ENCODE data around the gene L3MBTL4.
"Not testable (repeated sequence)": the region's sequence is repeated elsewhere in the genome, so short reads cannot be mapped to it uniquely, and the experiment has no call there.

Gene L3MBTL4

DNA sequence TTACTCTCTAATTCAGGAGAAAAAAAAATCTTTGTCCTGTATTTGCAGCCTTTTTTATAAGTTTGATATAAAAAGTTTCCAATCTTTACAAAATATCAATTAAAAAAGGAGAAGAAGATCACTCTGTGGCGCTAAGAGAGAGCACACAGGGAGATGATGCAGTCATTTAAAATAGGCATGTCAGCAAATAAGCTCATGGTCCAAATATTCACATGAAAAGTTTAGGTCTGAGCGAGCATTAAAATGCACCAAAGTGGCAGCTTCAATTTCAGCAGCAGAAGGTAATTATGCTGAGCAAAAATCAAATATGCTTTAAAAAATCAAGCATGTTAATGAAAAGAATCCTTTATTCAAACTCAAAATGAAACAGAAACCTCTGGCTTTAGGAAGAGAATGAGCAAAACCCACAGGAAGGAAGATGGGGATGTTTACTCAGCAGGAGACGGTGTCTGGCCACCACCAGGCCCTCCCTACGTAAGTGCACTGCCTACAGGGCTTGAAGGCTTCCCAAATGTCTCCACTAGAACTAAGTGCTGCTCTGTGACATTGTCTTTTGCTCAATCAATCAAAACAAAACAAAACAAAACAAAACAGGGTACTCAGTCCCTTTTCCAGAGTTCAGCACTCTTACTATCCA, 120.4 kb downstream of the L3MBTL4 start:
- DNase-seq, result no peak

DNA sequence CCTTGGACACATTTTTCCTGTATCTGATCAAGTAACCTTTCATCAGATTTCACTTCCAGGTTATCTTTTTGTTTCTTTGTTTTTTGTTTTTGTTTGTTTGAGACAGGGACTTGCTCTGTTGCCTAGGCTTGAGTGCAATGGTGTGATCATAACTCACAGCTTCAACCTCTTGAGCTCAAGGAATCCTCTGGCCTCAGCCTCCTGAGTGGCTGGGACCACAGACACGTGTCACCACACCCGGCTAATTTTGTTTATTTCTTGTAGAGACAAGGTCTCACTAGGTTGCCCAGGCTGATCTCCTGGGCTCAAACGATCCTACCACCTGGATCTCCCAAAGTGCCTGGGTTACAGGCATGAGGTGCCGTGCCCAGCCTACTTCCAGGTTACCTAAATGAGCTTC, 124.9 kb downstream of the L3MBTL4 start:
- DNase-seq, result no peak

DNA sequence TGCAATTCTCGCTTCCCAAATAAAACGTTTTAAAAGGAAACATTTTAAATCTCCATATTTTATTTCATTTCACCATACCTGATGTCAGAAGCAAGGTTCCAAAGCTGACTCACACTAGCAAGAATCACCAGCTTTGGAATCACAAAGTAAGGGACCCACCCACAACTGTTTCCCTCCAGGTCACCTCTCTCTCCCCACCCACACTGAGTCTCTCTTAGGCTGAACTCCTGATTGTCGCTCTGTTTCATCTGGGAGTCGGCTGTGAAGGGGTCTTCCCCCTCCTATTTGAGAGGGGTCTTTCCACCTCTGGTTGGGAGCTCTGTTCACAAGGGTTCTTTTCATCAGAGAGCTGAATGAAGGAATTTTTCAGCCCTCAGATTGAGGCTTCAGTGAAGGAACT, 128.1 kb downstream of the L3MBTL4 start:
- DNase-seq, result no peak

DNA sequence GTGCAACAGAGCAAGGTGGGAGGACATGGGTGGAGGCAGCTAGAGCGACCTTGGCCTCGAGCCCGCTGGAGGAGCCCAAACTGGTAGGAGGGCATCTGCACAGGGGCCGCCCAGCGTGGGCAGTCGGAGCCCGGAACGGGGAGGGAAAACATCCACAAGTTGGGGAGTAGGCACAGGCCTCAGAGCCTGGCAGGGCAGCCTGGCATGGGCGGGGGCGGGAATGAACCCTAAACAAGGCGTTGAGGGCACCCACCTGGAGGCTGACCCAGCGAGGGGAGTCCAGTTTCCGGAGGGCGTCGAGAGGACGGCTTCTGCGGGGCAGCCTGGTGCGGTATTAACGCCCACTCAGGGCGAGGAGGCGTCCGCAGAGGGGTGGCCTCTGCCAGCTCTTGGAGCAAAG, 129.9 kb downstream of the L3MBTL4 start:
- no peak for DNase-seq

DNA sequence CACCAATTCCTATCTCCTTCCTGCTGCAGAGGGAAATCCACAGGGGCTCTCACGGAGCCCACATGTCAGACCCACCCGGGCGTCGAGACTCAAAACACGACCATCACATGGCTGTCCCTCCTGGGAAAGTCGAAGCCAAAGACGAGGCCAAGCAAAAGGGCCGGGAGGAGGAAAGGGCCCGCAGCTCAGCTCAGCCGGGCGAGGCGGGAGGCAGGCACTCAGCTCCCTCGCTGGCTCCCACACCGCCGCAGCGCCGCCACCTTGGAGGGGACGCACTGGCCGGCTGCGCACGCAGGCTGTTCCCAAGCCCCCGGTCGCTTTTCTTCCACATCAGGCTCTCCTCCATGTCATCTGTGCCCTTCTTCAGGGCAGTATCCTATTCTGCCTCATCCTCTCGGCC, 130.4 kb downstream of the L3MBTL4 start:
- DNase-seq, result no peak

DNA sequence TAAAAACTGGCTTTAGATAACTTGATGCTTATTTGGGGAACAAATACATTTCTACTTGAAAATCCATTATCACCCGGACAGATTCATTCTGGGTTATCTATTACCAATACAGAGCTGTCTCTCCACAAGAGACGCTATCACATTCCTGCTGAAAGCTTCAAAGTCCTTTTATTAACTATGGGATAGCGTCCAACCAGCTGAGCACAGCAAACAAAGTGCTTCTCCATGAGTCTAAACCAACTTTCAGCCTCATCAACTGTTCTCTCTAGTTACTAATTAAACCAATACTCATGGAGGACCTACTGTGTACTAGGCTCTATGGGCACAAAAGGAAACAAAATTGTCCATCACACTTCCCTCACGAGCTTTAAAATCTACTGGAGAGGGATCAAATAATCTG, 132.8 kb downstream of the L3MBTL4 start:
- DNase-seq, result no peak

DNA sequence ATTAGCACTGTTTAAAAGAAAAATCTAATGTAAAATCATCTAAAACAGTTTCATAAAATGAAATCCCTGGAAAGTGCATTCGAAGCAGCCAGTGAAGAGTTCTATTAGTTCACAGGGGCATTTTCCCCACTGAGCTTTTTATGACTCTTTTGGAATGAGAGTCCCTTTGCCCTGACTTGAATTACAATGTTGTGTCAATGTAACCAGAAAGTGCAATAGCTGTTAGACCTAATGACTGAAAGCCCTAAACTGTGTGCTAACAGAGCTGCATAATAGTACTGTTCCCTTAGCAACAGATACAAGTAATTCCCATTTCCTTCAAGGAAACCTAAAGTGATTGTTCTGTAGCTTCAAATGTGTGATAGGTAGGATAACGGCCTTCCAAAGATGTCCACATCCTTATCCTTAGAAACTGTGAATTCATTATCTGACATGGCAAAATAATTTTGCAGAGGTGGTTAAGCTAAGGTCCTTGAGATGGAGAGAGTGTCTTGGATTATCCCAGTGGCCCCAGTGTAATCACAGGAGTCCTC, 134.4 kb downstream of the L3MBTL4 start:
- no peak for DNase-seq

DNA sequence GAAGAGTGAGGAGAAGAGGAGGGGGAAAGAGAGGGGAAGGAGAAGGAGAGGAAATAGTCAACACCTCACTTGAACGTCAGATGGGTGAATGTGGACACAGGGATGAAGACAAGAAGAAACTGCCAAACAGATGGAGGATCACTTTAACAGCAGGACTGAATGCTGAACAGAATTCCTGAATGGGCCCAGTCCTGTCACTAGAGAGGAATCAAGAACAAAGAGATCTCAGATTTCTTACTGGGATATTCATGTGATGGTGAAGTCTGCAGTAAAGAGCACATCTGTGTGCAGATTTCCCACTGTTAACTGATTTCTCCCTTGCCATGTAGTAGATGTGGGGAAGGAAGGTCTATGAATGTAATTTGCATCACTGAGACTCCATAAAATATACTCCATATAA, 135.4 kb downstream of the L3MBTL4 start:
- no peak for DNase-seq

DNA sequence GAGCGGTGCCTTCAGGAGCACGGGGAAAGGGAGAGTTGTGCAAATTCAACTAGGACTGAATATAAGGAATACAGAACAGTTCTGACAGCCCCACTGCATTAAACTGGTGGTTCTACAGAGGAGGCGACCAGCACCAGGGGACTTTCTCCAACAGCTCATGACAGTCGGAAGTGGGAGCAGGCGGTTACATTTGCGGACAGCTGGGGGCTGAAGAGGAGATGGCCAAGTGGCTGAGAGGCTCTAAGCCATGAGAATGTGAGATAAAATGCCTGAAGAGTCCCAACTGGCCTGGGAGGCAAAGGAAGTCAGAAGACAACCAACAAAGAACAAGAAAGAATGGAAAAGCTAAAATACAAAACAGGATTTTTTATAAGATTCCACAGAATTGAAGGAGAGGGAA, 141.3 kb downstream of the L3MBTL4 start:
- DNase-seq, result no peak

DNA sequence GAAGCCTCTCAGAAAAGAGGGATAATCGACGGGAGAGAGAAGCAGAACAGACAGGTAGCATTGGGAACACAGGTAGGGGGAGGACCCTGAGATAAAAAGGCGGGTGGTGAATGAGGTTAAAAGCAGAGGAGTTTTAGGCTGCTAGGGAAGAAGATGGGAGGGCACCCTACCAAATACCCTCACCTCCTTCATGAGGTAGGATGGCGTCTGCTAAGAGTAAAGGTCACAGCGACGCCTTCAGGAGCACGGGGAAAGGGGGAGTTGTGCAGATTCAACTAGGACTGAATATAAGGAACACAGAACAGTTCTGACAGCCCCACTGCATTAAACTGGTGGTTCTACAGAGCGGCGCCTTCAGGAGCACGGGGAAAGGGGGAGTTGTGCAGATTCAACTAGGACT, 142.6 kb downstream of the L3MBTL4 start:
- DNase-seq, result not testable (repeated sequence)

DNA sequence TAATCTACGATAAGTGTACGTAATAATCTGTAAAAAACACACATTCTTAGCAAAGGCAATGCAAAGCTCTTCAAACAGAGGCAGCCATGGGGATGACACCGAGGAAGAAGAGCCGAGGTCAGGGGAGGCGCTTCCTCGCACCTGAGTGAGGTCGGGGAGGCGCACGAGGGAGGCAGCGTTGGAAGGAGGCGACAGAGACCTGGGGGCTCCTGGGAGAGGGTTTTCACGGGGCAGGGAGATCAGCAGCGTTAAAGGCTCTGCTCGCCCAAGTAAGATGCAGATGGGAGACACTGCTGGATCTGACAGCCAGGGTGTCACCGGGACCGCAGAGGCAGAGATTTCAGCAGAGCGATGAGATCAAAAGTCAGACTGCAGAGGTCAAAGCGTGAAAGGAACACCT, 143.1 kb downstream of the L3MBTL4 start:
- no peak for DNase-seq

DNA sequence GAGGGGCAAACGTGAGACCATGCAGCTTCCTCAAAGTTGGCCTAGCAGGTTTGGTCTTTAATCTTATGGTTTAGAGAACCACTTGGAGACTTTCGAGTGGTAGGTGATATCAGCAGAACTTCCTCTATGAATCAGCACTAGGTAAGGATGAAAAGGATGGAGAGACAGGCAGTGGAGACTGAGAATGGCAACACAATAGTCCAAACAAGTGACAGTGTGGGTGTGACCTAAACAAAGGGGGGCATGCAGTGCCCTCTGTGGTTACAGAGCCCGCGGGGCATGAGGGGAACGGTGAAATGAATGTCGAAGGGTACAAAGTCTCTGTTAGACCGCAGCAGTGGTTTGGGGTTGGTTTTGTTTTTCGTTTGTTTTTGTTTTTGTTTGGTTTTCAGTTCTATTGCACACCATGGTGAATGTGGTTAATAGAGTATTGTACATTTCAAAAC, 143.9 kb downstream of the L3MBTL4 start:
- no peak for DNase-seq

DNA sequence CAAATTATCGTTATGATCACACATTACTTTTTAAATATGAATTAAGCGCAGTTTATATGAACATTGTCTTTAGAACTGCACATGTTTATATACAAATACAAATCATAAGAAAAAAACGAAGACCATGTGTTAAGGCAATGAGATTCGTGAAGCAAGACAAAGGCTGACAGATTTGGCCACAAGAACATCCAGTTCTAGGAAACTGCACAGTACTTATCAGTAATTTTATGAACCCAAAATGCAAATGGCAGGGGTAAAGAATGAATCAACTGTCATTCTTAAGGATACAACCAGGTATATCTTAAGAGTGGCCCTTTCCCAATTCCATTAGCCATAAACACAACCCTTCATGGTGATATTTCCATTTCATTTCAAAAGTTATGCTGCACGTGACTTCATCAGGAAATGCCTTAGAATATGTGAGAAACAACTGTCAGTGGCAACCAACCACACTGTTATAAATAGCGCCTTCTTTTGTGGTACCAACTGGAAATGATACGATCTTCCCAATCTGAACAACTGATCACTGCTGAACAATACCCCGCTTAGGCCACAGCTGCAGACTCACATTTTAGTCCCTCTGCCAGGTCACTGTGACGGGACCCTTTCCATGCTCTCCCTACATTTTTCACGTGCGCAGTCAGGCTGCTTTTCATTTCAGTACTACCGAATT, 144.9 kb downstream of the L3MBTL4 start:
- no peak for DNase-seq

DNA sequence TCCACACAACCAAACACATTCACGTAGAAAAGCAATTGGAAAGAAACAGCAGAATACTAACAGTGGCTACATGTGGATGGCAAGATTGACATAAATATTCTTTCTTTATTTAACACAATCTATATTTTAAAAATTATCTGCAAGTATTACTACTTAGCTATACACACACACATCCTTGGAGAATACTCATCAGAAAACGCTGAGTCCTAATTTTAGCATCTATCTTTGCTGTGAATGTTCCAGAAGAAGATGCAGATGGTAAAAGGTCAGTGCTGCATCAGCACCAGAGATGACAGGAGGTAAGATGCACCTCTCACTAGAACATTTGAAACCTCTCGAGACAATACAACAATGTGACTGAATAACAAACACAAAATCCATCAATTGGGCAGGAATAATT, 148.5 kb downstream of the L3MBTL4 start:
- DNase-seq, result no peak

DNA sequence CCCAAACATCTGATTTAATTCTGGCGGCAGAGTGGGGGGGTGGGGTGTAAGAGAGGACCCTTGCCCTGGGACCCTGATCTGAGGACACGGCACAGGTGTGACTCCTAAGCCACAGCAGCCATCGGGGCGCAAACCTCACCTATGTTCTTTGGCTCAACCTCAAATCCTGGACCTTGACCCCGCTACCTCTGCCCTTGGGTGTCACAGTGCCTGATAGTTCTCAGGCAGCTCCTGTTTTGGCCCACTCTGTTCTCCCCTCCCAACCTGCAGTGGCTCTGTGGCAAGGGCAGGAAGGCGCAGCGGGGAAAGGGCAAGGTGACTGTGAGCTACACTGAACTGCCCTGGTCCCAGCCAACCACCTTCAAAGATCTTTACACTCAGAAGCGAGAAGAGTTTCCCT, 152.8 kb downstream of the L3MBTL4 start:
- DNase-seq, result no peak

DNA sequence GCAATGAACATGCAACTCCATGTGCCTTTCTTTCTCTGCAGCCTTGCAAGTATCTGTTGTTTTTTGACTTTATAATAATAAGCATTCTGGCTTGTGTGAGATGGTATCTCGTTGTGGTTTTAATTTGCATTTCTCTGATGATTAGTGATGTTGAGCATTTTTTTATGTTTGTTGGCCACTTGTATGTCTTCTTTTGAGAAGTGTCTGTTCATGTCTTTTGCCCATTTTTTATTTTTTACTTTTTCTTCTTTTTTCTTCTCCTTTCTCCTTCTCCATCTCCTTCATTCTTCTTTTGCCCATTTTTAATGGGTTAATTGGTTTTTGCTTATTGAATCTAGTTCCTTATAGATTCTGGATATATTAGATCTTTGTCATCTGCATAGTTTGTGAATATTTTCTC, 155.4 kb downstream of the L3MBTL4 start:
- DNase-seq, result not testable (repeated sequence)

DNA sequence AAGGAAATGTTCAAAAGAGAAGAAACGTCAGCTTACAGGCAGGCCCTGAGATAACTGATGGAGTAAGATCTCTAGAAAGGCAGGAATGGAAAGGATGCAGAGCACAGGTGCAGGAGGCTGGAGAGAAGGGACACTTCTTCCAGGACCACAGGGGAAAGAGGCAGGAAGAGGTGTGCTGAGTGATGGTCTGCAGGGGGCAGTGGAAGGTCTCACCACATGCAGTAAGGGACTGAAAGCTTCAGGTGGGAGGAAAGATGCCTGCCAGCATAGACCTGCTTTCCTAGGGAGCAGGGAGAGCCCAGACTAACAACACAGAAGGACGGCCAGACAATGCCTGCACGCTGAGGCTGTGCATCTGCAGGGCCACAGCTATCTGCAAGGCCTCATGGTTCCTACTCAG, 156.8 kb downstream of the L3MBTL4 start:
- DNase-seq, result no peak

DNA sequence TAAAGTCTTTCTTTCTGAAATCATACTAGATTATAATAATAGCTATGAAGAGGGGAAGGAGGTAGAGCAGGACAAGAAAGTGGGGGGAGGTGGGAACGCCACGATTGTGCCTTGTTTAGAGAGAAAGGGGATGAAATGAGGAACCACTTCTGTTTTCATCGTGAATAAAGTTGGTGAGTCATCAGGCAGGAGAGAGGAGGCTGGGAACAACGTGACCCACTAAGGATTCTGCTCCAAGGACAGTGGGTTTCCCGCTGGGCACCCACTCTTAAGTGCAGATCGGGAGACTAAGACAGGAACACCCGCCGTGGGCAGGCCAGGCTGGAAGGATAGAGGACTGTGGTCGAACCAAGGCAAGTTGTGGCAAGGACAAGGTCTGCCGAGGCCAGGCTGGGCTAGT, 158.2 kb downstream of the L3MBTL4 start:
- DNase-seq, result no peak

DNA sequence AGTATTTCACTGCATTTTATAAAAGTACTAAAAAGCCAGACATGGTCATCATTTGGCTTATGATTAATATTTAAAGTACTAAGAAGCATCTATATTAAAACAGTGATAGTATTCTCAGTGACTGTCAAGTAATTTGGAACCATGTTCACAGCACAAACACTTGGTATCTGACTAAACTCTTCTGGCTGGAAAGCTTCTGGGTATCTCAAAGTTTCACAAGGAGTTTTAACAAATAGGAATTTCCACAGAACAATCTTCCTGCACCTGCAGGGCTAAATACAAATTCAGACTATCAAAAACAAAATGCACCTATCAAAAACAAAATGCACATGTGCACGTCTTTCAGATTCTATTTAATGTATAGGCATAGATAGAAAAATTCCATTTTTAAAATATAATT, 158.8 kb downstream of the L3MBTL4 start:
- DNase-seq, result no peak

DNA sequence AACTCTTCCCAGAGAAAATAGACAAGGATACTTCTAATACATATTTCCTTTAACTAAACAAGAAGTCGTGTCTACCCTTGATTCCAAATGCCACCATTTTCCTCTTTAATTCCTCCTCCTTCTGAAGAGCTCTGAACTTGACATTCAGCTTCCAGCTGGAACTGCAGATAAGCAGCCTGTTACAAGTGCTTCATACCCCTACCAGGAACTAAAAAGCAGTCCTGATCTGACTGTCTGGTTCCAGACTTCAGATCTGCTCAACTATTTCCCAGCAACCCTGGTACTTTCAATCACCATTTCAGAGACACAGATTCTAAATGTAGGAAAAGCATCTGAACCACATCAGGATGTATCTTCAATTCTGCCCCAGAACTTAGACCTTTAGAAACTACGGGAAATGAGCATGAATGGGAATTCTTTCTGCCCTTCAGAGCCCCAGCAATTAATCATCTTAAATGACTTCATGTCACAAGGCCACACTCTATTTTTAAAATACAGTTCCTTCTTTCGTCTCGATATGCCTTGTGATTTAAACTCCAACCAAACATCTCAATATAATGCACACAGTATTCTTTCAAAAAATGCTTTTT, 159.5 kb downstream of the L3MBTL4 start:
- DNase-seq, result no peak

DNA sequence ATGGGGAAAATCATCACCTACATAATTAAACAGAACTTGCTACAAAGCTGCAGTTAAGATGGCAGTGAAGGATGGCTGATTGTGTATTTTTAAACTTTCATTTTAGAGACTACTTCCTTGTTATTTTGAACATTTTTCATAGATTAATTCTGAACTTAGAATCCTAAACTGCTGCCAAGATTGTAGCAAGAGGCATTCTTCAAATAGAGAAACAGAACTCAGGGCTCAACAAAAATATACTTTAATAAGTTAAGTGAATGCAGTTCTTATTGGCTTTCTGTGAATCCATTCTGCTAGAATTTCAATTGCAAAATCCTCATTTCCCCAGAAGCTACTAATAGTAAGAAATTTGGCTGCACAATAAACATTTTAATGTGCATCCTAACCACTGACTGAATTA, 160.3 kb downstream of the L3MBTL4 start:
- no peak for DNase-seq

DNA sequence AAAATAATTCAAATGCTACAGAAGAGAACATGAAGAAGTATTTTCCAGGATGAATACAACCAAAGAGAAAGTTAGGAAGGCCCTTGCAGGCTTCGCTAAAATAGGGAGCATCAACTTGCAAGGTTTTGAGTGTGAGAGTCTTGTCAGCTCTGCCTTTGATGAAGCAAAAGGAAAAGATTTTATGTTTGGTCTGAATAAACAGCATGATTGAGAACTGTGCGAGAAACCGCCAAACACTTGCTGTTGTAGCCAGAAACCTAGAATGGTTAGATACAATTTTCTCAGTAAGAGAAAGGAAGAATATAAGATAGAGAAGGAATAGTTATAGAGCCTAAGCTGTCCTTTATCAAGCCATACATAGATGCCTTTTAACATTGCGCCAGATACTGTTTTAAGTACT, 163.6 kb downstream of the L3MBTL4 start:
- no peak for DNase-seq

DNA sequence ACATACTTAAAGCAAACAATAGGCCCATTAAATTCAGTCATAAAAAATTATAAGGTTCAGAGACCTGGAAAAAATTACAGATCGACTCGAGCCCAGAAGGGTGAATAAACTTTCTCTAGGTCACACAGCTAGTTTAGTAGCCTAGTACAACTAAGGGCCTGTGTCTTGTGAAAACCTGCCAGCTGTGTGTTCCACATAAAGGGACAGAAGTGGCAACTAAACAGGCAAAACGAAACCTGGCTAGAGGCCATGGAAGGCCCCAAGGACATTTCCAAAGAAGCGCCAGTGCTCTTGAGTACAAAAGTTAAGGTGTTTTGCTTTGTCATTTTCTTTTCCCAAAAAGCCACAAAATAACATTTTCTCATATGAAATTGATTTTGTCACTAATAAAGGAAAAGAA, 164.9 kb downstream of the L3MBTL4 start:
- no peak for DNase-seq

DNA sequence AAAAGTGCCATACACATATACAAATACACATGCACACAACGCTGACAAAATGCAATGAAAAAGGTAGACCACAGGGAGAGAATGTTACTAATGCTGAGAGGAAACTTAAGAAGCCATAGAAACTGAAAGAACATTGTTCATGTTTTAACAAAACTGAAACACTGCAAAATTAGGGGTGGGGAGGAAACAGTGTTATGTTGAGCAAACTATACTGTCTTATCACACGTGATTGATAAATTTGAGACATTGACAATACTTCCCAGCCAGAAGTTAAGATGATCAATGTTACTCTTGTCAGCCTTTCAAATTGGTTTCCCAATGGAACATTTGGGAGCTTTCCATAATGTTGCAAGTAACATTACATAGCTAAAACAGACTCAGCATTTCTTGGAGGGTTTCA, 165.5 kb downstream of the L3MBTL4 start:
- no peak for DNase-seq
